ENCODE results near the gene SH3TC2. TPM values are rescaled to one million over a fixed set of nuclear protein-coding genes. Genes with fewer than 3 reads are reported as not detected.

SH3TC2 gene
- total and polyA plus RNA-seq, 10 of the 15 experiments (the other 5 are each of a cell fraction or from before 2014, with no cell fraction given): not detected

GRCh38 chr5:148998174-148998797 is 64.6 kb downstream of the SH3TC2 start:
- Histone ChIP-seq H3K79me2 (ENCODE audit: control insufficient read depth, insufficient read depth, low read length) (no peaks in the 10 kb centered on the region), H3K4me2 (ENCODE audit: control insufficient read depth, insufficient read depth) (no peak overlapping the region), H3K36me3 (ENCODE audit: control insufficient read depth in 2 of 2, insufficient read depth in 2 of 2, low read length in 1 of 2) (no peaks in the 10 kb centered on the region), H3K9ac (ENCODE audit: control insufficient read depth, insufficient read depth, low read length) (no peak overlapping the region), H3K9me3 (replicated peaks; ENCODE audit: control insufficient read depth, insufficient read depth, low read length) (no peaks in the 10 kb centered on the region), H2AFZ (ENCODE audit: control insufficient read depth, low read depth, low read length) (no peak overlapping the region), H3K27ac (ENCODE audit: control insufficient read depth, insufficient read depth) (no peak overlapping the region), H4K20me1 (ENCODE audit: control insufficient read depth, insufficient read depth) (no peaks in the 10 kb centered on the region), H3K27me3 (replicated peaks in 1 of 2; ENCODE audit: control insufficient read depth in 2 of 2, insufficient read depth in 2 of 2, low read length in 1 of 2) (no peaks in the 10 kb centered on the region), H3K4me1 (ENCODE audit: control insufficient read depth, insufficient read depth, low read length) (no peaks in the 10 kb centered on the region), H3K4me3 (no peak overlapping the region)
- no peak for TF ChIP-seq NRF1 (conservative IDR thresholded peaks at IDR 0.05; ENCODE audit: low read depth, low read length)
- no peak for TF ChIP-seq USF1 (IDR thresholded peaks at IDR 0.05; ENCODE audit: borderline replicate concordance, extremely low read length, insufficient read depth, low read depth, low read length)
- TF ChIP-seq TCF7 (IDR thresholded peaks at IDR 0.05; ENCODE audit: borderline replicate concordance): no peak
- no peak for TF ChIP-seq BCL11A (IDR thresholded peaks at IDR 0.05; ENCODE audit: low read depth, low read length)
- TF ChIP-seq KAT2A (conservative IDR thresholded peaks at IDR 0.05; ENCODE audit: control insufficient read depth, low read depth, low read length): no peak
- TF ChIP-seq RUNX3 (IDR thresholded peaks at IDR 0.05; ENCODE audit: low read length): no peak
- no peak for TF ChIP-seq POLR2A (IDR thresholded peaks at IDR 0.05; ENCODE audit: low read depth, low read length)
- TF ChIP-seq SMC3 (IDR thresholded peaks at IDR 0.05; ENCODE audit: borderline replicate concordance, low read length): peak; percentile 46; the same call in 1 of the 2 replicates
- peak; percentile 49 to 56 (median 52); a peak in 5 of 6 replicates for TF ChIP-seq CTCF (IDR thresholded peaks at IDR 0.05 in 2 of 3, conservative IDR thresholded peaks at IDR 0.05 in 1 of 3; ENCODE audit: control insufficient read depth in 2 of 3, extremely low read depth in 1 of 3, insufficient read depth in 1 of 3, low read depth in 3 of 3, low read length in 3 of 3)
- no peak for TF ChIP-seq ATF2 (IDR thresholded peaks at IDR 0.05; ENCODE audit: low read length)
- TF ChIP-seq ZNF384 (IDR thresholded peaks at IDR 0.05; ENCODE audit: borderline replicate concordance, low read depth, low read length): no peak
- peak; percentile 56 for TF ChIP-seq RAD21 (IDR thresholded peaks at IDR 0.05; ENCODE audit: insufficient read depth, low read depth, low read length)
- TF ChIP-seq BCL3 (IDR thresholded peaks at IDR 0.05; ENCODE audit: borderline replicate concordance, insufficient read depth, low read depth, low read length, poor library complexity, severe bottlenecking): no peak
- no peak for TF ChIP-seq PAX5 (IDR thresholded peaks at IDR 0.05; ENCODE audit: borderline replicate concordance, low read depth, low read length)
- TF ChIP-seq GATAD2B (conservative IDR thresholded peaks at IDR 0.05; ENCODE audit: low read depth): no peak
- TF ChIP-seq RAD51 (IDR thresholded peaks at IDR 0.05): peak; percentile 31; the same call in 1 of the 2 replicates
- TF ChIP-seq ELK1 (IDR thresholded peaks at IDR 0.05; ENCODE audit: low read depth, low read length): no peak
- DNase-seq (ENCODE audit: low read depth, low spot score): no peak
- intact Hi-C loops (cut with micrococcal nuclease; ENCODE audit: unreplicated experiment): loop anchor here (1.0 kb wide), 1 partner anchor 265 kb away; no protein-coding TSS in a partner anchor
- in situ Hi-C loops (cut with MboI): no loop called here
- ChIA-PET SMC1A (ENCODE audit: uncharacterized antibody, unreplicated experiment) (interaction anchor here (0.8 to 8.0 kb wide), 3 partner anchors 11 to 265 kb away, joined by 3 to 55 read pairs (median 3); no protein-coding TSS in a partner anchor), CTCF (interaction anchor here (0.7 to 10.9 kb wide), 5 partner anchors 10 to 265 kb away, joined by 3 to 105 read pairs (median 4); no protein-coding TSS in a partner anchor), POLR2A (interaction anchor here (0.5 kb wide), 1 partner anchor 18 kb away, joined by 7 read pairs; no protein-coding TSS in a partner anchor), RAD21 (ENCODE audit: unreplicated experiment) (interaction anchor here (1.4 to 1.9 kb wide), 2 partner anchors 257 to 266 kb away, joined by 4 to 7 read pairs; no protein-coding TSS in a partner anchor)
- no TSS peak for BruUV-seq (replicated peaks)
- peak; percentile 86 for ATAC-seq
- 18% methylated on average over 6 of the region's 6 CpGs for WGBS (ENCODE audit: insufficient coverage, insufficient replicate concordance, low lambda C conversion rate, missing lambda C conversion rate)
- no peak for FAIRE-seq

Data from GM12878 (cell line).